Renal pelvis (tissue), 4 donors: ENCODE measurements around the gene FAT1. TPM values are rescaled to one million over a fixed set of nuclear protein-coding genes. Genes with fewer than 3 reads are reported as not detected.
"Not testable (repeated sequence)": the region's sequence is repeated elsewhere in the genome, so short reads cannot be mapped to it uniquely, and the experiment has no call there.

ENCODE experiments used
- DNase-seq: peaks from one replicate; pipeline ENCODE4 v3.0.0-alpha.2; 2013
- polyA plus RNA-seq, 3 donors: library from polyadenylated mRNA; unstranded; fragments of 120-200 nt; gene quantifications; one replicate each; pipeline ENCODE4 v1.2.1, GENCODE V29; 2013; ENCODE audit not compliant: insufficient read length in 3 of 3

Gene FAT1
- polyA plus RNA-seq, 3 donors: 230 to 305 (median 250) TPM

DNA sequence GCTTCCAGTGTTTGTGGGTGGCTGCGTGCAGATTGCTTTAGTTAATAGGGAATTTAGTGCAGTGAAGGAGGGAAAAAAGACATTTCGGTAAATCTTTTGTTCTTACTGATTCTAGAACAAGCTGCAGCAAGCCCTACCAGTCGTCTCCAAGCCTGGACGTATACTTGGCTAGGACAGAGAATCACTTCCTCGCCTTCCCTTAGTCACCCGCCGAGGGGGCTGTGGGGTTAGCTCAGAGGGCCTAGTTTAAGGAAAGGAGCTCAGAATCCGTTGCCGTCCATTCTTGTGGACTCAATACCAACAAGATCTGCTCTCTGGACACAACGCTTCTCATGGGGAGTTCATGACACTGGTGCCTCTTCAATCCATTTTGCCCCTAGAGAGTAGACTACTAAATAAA is 36.3 kb upstream of the FAT1 start:
- DNase-seq: no peak

DNA sequence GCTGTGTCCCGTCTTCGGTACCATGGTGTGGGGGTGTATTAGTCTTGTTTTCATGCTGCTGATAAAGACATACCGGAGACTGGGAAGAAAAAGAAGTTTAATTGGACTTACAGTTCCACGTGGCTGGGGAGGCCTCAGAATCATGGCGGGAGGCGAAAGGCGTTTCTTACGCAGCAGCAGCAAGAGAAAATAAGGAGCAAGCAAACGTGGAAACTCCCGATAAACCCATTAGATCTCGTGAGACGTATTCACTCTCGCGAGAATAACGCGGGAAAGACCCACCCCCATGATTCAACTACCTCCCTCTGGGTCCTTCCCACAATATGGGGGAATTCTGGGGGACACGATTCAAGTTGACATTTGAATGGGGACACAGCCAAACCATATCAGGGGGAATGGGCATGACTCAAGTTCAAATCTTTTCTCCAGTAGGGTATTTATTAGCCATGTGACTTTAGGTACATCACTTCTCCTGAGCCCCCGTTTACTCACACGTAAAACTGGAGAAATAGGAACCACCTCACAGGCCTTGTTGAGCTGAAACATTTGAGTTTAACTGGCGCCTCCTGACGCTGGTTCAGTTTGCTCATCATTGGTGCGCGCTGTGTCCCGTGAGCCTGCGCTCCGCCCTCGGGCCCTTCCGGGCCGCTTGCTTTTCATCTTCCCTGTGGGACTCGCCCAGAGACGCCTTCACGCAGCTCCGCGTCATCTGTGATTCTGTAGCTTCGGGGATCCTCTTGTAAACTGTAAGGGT is 35.5 kb upstream of the FAT1 start:
- DNase-seq: no peak

DNA sequence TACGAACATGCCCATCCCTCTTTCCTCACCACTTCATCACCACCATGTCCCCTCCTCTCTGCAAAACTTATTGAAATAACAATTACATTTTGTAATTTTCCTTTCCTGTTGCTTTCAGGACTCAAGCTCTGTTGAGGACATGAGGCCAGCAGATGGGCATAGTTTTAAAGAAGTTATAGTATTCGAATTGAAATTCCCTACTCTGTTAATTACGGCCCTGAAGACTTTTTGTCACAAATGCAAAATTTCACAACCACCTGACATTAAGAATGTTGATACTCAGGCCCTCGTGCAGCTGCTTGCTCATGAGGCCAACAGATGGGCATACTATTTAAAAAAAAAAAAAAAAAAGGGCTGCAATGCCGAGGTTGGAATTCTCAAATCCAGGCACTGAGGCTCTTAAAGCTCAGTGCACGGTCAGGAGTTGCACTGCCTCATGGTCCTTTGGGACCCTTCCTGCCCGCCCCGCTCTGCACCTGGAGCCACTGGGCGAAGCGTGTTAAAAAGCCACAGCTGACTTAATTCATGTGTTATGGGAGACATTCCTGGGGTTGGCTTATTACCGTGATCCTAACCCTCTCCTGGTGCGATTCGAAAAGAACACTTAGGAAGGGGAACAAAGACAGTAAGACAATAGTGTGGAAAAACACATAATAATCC is 34.2 kb upstream of the FAT1 start:
- DNase-seq: no peak

DNA sequence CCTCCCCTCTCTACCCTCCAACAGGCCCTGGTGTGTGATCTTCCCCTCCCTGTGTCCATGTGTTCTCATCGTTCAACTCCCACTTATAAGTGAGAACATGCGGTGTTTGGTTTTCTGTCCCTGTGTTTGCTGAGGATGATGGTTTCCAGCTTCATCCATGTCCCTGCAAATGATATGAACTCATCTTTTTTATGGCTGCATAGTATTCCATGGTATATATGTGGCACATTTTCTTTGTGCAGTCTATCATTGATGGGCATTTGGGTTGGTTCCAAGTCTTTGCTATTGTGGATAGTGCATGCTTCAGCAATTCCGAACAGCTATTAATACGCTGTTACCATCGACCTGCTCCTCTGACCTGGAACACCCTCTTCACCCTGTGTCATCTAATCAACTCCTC is 32.9 kb upstream of the FAT1 start:
- DNase-seq: not testable (repeated sequence)

DNA sequence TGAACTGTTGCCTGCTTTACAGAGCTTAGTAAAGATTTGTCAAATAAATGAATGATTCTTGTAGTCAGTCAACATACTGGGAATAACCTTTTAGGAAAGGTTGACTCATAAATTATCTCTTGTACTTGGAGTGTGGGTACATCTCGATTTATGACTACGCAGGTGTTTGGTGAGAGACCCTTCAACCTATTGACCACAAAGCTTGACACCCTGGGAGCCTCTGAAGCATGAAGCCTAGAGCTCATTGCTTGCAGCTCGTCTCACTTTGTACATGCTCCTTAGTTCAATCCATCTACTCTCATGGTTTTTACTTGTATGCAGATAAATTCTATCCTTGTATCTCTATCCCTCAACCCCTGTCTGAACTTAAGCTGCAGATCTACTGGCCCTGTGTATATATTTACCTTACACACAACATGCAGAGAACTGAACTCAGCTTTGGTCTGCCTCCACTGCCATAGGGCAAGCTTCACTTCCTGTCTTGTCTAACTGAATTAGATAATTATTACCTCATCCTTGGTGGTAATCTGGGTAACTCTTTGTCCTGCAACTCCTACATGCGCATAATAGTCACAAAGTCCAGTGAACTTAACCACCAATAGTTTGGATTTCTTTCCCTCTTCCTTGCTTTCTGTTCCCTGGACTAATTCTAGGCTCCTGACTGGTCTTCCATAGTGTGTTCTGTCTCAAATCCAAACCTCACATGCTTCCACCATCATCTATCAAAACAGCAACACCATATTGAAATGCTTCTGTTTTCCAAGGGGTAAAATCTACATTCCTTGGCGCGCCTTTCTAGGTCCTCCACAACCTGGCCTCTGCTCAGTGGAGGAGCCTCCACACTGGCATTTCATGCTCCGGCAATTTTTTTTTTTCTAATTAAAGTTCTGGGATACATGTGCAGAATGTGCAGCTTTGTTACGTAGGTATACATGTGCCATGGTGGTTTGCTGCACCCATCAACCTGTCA is 32.2 kb upstream of the FAT1 start:
- no peak for DNase-seq

DNA sequence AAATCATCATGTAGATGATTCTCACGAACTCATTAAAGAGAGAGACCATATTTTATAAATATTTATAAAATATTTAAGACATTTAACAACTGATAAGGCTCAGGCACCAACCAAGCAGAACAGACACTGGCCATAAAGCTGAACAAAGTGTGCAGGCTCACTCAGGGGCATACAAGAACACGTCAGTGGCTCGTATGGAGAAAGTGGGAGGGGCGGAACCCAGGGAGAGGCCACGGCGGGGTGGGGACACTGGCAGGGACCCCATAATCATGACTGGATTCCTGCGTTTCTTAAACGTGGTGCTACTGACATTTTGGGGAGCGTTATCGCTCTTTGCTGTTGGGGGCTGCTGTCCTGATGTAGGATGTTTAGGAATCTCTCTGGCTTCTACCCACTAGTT is 31.3 kb upstream of the FAT1 start:
- no peak for DNase-seq

DNA sequence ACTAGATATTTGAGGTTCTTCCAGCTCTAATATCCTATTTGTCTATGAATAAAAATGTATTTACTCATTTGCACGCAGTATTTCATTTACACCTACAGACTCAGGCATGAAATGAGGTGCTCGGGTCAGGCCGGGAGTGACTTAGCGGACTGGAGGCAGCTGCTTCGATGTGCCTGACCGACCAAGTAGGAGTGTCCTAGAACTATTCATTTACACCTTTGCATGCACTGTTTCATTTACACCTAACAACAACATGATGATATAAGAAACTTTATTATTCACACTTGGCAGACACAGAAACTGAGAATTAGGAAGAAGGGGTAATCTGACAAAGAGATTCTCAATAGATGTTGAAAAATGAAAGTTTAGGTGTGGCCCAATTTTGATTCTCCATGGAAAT is 28.7 kb upstream of the FAT1 start:
- DNase-seq: no peak

DNA sequence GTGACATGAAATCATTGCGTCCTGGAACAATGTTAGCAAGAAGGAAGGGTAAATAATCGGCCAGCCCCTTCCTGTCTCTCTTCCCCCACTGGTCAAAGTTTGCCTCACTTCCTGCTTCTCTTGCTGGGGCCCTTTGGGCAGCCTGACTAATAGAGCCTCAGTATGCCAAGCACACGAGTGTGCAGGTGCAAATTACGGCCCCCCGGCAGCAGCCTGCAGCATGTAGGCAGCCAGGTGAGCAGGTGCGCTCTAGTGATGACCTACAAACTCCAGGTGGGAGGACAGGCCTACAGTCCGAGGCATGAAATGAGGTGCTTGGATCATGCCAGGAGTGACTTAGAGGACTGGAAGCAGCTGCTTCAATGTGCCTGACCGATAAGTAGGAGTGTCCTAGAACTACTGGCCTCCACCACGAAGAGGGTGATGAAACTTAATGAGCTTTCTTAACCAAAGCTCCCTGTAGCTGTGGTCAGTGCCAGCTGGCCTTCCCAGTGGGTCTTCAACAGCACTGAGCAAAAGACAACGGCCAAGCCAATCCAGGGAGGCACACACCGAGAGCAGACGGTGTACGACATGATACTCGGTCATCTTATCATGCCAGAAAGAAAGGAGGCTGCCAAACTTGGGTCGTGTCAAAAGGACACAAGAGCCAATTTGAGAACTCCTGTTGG is 26.1 kb upstream of the FAT1 start:
- DNase-seq: no peak

DNA sequence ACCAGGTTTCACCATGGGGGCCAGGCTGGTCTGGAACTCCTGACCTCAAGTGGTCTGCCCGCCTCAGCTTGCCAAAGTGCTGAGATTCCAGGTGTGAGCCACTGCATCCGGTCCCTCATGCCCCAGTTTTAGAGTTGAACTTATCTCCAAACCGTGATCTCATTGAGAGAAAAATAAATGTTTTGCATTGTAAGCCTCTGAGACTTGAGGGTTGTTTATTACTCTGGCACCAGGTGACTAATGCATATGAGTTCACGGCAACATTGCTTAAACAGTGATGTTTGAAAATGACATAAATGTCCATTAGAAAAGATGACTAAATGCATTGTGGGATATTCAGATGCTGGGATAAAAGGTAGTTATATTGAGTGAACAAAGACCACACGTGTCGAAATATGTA is 22.9 kb upstream of the FAT1 start:
- no peak for DNase-seq

DNA sequence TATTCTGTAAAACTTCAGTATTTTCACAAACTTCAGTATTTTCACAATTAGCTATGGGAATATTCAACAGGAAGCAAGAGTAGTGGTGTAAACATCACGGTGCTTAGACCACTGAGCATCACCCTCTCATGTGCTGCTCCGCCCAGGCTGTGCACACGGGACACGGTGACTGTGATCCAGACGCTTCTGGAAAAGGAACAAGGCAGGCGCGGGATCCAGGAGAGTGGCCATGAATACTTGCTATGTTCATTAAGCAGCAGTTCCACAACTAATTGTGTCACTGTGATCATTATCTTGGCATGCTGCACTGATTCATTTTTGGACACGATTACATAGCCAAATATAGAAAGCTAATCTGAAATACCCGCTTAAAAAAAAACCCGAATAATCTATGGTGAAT is 19.6 kb upstream of the FAT1 start:
- DNase-seq: no peak

DNA sequence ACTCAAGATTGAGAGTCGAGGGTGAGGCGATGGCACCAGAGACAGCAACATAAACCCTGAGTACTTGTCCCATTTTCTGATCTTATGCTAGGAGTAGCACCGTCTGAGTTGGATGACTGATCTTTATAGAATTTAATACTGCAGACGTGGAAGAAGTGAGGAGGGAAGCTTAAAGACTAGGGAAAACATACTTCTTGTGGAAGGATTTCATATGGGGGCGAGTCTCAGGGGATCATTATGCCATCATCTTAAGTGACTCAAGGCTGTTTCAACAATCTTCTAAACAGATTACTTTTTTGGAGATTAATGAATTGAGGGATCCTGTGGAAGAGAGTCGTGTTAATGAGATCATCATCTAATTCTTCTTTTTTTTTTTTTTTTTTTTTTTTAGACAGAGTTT is 17.2 kb upstream of the FAT1 start:
- DNase-seq: no peak

DNA sequence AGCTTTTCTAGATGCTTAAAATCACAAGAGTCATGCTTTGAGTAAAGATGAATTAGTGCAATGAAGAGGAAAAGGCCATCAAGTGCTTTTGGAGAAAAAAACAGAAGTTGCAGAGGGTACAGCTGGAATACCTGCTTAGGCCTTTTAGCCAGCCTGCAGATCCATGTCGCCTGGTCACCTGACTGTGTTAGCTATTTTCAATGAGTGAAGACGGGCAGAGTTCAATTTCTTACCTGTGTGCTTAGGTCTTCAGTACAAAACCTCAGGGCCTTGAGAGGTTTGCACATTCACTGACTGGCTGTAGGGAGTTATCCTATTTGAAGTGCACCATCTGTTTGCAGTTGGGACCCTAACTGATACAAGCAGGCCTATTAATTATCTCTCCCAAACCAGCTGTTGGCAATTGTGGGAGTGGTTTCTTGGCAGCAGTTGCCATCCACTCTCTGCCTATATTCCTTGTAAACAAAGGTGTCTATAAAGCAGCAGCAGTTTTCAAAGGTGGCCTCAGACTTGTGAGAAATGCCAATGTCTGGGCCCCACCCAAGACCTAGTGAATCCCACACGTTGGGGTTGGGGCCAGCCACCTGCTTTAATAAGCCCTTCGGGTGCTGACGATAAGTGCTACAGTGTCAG is 16.3 kb upstream of the FAT1 start:
- DNase-seq: no peak

DNA sequence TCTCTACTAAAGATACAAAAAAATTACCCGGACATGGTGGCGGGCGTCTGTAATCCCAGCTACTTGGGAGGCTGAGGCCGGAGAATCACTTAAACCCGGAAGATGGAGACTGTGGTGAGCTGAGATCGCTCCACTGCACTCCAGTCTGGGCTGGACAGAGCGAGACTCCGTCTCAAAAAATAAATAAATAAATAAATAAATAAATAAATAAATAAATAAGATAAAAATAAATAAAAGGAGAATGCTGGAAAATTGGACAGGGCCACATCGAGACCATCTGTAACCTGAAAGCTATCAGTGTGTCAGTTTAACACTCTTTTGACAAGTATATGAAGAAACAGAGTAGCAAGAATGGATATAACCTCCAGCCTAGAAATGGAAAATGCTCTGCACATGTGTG is 15.7 kb upstream of the FAT1 start:
- no peak for DNase-seq

DNA sequence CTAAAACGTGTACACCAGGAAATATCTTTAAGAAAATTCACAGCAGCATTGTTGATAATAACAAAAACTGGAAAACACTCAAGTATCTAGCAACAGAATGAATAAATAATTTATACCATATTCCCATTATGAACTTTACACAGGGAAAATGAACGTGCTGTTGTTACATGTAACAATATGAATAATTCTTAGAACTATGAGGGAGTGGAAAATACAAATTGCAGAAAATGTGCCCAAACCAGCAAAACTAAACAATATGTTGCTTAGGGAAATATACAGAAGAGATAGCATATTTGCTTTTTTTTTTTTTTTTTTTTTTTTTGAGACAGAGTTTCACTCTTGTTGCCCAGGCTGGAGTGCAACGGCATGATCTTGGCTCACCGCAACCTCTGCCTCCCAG is 14.8 kb upstream of the FAT1 start:
- no peak for DNase-seq

DNA sequence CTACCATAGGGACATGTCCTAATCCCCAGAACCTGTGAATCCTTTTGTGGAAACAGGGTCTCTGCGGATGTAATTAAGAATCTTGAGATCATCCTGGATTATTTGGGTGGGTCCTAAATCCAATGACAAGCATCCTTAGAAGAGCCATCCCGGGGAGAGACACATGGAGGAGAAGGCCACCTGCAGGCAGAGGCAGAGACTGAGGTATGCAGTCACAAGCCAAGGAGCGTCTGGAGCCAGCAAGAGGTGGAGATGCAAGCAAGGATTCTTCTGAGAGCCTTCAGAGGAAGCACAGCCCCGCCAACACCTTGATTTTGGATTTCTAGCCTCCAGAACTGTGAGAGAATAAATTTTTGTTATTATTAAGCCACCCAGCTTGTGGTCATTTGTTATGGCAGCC is 13.8 kb upstream of the FAT1 start:
- DNase-seq: no peak

DNA sequence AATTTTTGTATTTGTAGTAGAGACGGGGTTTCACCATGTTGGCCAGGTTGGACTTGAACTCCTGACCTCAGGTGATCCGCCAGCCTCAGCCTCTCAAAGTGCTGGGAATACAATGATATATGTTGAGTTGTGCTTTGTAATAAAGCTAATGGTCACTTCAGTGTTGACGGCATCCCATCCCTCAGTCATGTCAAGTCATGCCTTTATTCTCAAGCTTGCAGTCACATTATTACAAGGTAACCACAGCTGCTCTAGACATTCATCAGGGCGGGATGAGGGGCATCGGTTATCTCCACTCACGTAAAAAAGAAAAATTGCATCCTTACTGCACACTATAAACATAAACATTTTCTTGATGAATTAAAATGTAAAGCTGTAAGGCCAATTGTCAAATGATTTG is 12.8 kb upstream of the FAT1 start:
- DNase-seq: no peak

DNA sequence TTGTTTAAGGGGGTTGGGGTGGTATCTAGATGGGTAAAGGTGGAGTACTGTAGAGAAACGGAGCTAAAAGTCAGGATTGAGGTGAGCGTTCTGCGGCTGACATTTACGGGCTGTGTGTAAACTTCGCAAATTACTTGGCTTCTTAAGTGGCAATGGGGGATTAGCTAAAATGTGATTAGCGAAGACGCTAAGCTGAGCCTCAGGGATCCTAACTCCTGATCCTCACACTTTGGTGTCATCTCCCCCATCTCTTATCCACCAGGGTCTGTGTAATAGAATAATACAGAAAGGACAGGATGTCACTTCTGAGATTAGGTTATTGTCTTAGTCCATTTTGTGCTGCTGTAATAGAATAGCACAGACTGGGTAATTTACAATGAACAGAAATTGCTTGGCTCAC is 10.6 kb upstream of the FAT1 start:
- DNase-seq: no peak

DNA sequence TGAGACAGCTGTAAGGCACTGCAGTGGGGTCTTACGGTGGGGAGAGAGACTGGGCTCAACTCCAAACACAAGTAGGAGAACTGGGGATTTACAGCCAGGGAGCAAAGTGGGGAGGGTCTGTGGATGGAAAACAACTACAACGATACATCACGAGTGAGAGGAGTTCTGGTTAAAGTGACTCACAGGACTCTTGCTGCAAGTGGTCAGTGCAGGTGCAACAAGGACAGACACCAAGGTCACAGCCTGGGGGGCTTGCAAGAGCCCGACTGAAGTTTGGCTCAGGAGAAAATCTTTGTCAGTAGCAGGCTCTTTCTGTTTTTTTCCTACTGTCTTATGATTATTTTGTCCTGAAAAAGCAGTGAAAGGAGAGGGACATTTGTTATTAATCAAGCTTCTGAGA is 10.1 kb upstream of the FAT1 start:
- no peak for DNase-seq

DNA sequence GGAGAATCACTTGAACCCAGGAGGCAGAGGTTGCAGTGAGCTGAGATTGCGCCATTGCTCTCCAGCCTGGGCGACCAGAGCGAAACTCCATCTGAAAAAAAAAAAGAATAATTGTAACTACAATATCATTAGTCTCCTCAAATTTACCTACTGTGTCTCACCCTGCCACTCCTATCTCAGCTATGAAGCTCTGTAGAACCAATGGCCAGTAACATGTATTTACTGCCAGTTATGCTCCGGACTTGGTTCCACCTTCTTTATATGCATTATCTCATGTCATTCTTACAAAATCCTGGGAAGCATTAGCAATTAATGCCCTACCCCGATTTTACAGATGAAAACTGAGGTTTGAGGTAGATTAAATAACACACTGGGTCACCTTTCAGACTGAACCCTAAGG is 7.0 kb upstream of the FAT1 start:
- DNase-seq: no peak

DNA sequence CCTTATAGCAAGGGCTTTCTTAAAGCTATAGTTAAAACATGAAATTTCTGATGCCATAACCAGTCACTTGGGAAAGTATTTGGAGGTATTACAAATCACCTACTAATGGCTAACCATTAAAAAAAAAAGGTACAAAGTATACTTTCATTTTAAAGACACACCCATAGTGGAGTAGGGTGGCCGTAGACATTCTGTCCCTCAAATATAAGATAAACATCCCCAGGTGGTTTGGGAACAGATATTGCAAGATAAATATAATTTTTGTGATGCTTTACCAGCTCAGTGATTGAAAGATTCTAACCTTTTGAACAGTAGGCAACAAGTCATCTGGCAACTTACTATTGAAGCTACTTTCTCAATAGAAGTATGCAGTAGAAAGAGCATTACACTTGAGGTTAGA is 6.2 kb upstream of the FAT1 start:
- DNase-seq: no peak

DNA sequence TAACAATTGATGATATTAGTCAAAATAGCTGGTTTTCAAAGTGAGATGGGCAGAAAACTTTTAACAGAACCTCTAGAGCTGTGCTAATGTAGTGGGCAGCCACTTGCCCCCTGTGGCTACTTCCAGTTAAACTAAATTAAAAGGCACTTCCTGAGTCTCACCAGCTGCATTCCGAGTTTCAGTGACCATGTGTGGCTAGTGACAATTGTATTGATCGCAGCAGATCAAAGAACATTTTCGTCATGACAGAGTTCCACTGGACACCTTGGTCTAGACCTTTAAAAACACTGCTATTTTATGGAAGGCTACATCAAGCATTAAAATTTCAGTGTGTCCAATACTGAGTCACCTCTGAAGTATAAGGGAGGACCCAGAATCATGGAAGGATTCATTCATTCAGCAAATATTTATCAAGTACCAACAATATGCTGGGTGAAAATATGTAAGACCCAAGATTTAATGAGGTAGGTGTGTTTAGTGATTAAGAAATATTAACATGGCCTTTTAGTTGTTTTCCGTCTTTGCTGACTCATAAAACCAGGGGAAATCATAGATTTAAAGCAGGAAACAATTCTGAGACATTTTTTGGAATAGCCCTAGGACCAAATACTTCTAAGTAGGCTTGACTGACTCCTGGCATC is 5.1 kb upstream of the FAT1 start:
- no peak for DNase-seq
